ENCODE measurements around the gene KIF1A.
"Not testable (repeated sequence)": the region's sequence is repeated elsewhere in the genome, so short reads cannot be mapped to it uniquely, and the experiment has no call there.

KIF1A gene

DNA sequence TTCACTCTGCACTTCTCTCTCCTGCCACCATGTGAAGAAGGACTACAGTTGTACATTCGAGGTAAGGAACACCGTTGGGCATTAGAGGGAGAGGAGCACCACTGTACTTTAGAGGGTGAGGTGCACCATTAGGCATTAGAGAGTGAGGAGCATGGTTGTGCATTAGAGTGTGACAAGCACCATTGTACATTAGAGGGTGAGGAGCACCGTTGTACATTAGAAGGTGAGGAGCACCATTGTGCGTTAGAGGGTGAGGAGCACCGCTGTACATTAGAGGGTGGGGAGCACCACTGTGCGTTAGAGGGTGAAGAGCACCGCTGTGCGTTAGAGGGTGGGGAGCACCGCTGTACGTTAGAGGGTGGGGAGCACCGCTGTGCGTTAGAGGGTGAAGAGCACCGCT lies 27.8 kb upstream of the KIF1A start:
- DNase-seq = no peak

DNA sequence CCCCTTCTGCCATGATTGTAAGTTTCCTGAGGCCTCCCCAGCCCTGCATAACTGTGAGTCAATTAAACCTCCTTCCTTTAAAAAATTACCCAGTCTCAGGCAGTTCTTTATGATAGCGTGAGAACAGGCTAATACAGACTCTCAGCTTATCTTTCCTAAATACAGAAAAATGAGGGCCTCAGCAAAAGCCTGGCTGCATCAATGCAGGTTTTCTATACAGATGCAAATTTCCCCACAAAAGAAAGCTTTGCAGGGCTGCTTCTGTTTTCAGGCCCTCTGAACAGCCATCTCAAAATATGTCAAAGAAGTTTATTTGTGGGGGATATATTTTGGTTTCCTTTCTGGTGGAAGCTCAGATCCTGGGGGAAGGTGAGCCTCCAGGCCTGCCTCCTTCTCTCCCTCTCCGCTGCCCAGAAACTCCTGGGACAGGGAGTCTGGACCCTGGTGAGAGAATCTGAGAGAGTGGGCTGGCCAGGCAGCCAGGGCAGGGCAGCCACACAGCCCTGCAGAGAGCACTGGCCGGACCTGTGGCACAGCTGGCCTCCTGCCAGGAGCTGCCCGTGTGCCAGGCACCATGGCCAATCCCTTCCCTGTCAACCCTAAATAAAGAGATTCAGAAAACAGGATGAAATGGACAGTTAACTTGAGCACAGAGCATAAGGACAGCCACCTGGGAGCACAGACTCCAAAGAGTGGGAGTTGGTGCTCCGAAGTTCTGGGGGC lies 27.0 kb upstream of the KIF1A start:
- DNase-seq = no peak

DNA sequence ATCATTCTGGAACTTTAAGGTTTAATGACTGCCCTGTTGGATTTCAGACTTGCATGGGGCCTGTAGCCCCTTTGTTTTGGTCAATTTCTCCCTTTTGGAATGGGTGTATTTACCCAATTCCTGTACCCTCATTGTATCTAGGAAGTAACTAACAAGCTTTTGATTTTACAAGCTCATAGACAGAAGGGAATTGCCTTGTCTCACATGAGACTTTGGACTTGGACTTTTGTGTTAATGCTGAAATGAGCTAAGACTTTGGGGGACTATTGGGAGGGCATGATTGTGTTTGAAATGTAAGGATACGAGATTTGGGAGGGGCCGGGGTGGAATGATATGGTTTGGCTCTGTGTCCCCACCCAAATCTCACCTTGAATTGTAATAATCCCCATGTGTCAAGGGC lies 26.3 kb upstream of the KIF1A start:
- DNase-seq = not testable (repeated sequence)

DNA sequence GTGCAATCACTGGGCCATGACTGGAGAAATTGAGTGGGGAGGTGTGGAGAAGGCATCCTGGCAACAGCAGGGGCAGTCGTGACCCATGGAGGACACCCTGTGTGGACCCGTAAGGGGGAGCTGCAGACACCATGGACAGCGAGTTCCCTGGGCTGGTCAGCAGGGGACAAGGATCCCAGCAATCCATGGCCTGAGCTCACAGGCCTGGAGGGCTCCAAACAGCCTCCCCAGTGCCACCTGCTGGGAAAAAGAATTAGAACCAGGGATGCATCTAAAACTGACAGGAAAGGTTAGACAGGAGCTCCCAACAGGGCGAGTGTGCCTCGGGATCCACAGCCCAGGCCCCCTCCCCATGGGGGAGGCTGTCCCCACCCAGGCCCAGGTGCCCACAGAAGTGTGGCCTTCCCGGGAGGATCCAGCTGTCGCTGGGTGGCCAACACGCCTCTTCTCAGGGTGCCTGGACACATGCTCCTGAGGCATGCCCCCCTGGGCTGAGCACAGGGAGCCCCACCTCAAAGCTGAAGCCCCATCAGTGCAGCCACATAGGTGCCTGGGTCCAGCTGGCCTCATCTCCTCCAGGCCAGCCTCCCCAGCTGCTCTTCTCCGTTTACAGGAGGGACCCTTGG lies 20.5 kb upstream of the KIF1A start:
- DNase-seq = no peak

DNA sequence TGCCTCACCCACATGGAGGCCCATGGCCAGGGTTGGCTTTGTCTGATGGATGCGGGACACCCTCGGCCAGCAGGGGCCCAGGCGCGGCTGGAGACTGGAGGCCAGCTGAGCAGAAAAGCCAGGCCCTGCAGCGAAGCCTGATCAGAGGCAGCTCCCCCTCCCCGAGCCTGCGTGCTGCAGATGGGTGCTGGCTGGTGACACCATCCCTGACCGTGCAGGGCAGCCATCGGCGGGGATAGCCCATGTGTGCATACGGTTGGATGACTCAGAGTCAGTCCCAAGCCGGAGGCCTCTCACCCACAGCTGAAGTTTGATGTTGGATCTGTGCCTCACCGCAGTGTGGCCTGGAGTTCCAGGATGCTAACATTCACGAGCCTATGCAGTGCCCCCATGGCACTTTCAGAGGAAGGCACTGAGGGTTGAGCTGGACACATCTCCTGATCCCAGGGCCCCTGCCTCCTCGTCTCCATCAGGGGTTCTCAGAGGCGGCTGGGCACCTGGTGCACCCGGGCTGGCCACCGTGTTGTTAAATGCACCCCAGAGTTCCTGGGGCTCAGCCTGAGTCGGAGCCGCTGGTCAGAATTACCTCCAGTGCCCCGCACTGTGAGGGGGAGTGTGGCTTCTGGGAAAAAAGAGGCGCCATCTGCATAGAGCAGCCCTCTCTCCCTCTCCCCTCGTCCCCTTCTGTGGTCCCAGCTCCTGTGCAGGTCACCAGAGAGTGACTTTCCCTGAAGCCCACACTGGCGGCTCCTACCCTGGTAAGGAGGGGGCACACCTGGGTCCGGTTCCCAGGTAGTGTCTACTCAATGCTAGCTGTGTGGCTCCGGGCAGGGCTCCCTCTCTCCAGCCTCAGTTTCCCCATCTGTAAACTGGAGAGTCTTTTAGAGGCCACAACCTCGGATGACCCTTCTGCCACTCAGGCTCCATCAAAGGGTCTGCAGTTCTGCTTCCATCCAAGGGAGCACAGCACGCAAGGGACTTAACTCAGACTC lies 19.4 kb upstream of the KIF1A start:
- no peak for DNase-seq

DNA sequence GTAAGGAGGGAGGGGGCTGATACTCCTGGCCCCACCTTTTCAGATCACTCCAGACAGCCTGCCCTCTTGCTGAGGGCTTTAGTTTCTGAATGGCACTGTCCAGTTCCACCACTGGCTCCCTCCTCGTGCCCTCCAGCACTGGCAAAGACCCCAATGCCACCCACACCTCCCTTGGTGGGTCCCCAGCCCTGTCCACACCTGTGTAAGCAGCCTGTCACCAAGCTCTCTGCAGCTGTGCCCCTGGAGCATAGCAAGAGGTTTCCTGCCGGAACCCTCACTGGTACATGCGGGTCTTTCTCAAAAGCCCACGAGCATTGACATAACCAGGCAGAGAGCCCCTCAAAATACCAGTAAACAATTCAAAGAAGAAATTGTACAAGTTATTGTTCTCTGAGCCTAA lies 17.6 kb upstream of the KIF1A start:
- no peak for DNase-seq

DNA sequence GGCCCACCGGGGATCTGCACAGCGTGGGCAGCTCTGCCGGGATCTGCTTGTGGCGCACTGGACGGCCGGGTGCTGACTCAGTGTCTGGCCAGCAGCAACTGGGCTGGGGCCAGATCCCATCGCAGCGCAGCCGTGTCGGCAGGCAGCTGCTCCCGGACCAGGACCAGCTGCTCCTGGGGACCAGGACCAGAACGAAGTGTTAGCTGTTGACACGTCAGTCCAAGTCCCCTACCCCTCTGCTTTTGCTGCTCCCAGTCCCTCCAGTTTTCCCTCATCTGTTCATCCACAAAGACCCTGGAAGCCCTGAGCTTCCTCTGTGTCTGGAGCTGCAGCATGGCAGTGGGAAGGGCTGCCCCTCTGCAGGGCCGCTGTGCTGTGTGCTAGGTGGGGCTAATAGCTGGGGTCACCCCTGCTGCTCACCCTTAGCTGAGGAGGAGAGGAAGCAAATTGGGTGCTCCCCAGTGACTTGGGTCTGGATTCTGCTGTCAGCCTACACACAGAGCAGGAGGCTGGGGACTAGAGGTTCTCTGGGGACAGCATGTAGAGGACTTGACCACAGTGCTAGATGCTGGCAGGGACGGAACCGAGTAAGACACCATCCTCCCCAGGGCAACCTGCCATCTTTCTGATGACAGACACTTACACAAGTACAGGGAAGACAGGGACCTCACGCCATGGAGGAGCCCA lies 16.9 kb upstream of the KIF1A start:
- DNase-seq = no peak

DNA sequence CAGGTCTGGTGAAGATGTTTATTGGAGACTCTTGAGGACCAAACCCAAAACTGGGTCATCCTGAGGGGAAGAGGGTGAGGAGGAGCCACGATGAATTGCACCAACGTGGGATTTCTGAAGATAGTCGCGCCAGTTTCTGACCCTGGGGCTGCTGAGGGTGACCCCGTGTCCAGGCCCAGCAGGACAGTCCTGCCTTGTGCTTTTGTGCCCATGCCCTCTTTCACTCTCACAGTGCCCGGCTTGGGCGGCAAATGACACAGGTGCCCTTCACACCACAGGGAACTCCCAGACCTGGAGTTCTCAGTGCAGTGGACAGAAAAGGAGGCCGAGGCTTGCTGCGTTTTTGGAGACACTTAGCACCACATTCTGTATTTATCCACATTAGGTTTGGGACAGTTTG lies 15.5 kb upstream of the KIF1A start:
- no peak for DNase-seq

DNA sequence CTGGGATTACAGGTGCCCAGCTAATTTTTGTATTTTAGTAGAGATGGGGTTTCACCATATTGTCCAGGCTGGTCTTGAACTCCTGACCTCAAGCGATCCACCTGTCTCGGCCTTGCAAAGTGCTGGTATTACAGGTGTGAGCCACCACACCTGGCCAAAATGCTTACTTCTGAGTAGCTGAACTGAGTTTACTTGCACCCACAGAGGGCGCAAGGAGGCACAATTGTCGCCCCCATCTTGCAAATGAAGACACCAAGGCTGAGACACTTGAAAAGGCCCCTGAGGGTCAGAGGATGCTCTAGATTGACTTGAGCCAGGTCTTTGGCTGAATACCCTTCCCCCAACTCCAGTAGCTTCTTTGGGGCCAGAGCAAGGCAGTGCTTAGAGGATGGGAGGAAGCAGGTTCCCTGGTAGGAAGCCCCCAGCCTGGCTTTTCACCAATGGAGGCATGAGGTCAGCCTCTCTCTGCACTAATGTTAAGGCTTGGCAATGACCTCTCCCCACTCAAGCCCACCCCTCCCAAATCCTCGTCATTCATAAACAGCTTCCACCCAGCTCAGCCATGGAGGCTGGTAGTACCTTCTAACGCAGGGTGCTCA lies 14.5 kb upstream of the KIF1A start:
- DNase-seq = no peak

DNA sequence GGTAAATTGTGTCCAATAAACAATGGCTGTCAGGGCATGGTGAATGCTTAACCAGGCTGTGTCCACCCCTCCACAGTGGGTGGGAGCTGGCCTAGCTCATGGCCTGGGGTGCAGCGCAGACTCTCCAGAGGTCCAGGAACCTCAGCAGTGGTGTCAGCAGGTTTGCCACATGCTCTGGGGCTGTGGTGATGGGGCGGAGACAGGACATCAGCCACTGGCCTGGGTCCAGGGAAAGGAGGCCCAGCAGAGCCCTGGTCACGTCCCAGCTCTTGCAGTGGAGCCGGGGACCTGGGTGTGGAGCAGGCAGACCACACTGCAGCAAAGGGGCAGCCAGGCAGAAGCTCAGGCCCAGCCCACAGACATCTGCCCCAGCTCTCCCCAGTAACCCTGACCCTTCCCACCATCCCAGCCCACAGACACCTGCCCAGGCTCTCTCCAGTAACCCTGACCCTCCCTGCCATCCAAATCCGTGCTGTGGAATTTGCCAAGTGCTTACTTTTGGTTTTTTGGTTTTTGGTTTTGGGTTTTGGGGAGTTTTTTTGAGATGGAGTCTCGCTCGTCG lies 13.8 kb upstream of the KIF1A start:
- DNase-seq = no peak

DNA sequence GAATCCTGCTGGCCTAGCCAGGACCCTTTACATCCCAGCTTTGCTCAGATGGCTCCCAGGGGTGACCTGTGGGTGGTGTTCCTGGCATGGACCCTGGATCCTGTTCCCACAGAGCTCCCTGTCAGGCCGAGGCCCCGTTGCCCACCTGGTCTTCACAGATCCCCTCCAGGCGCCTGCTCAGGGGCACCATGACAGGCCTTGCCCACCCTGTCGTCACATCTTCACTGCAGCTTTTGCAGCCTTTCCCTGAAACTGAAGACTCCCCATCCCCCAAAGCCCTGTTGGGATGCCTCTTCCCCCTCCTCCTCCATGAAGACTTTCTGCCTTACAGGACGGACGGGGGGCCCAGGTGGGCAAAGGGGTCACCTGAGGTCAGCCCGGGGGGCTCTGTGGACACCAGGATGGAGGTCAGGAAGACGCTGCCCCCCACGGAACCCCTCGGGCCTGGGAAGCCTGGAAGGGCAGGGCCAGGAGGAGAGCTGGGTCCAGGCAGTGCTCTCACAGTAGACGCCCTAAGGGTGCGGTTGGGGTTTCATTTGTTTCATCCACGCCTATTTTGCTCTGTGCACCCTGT lies 13.0 kb upstream of the KIF1A start:
- DNase-seq = no peak

DNA sequence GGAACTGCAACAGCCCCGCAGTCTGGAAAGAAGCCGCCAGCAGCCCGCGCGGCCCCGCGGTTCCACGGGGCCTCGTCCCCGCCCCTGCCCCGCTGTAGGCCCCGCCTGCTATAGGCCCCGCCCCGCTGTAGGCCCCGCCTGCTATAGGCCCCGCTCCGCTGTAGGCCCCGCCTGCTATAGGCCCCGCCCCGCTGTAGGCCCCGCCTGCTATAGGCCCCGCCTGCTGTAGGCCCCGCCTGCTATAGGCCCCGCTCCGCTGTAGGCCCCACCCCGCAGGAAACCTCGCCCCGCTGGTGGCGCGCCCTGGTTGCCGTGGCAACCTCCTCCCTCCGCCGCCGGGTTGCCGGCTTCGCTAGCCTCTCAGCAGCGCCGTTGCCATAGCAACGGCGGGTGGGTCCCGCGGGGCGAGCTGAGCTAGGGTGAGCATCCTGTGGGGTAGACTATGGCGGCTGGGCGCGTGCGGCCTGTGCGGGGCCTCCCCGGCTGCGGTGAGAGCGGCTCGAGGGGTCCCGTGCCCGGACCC lies 12.2 kb upstream of the KIF1A start:
- peak; percentile 82 for DNase-seq

DNA sequence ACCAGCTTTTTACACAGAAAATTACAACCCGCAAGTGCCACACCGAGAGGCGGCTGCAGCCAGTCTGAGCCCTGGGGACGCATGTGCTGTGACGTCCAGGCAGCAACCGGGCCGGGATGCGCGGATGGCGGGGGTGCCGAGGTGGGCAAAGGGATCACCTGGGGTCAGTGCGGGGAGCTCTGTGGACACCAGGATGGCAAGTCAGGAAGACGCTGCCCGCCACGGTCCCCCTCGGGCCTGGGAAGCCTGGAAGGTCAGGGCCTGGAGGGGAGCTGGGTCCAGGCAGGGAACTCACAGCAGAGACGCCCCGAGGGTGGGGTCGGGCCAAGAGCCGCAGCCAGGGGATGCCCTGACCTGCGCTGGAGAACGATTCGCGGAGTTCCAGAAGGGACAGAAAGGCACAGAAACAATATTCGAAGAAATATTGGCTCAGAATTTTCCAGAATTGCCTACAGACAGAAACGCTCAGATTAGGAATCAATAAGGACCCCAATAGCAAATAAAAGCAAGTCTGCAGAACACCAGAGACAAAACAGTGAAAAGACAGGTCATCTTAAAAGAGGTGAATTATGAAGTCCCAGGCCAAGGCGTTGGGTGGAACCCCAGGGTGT lies 11.7 kb upstream of the KIF1A start:
- no peak for DNase-seq

DNA sequence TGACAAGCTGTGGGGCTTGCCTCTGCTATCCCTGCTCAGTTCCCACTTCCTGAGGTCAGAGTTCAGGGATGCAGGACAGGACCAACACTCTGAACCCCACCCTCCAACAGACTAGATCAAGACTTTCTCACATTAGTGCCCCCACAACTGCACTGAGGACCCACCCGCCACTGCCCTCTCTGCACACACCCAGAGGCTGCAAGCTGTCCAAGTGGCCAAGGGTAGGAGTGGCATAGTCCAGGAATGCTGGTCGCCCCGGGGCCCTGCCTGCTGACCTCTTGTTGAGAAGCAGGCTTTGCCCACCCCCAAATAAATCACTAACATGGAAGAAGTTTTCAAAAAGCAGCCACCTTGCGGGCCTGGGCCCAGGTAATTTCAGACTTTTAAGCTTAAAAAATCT lies 5.5 kb upstream of the KIF1A start:
- DNase-seq = no peak

DNA sequence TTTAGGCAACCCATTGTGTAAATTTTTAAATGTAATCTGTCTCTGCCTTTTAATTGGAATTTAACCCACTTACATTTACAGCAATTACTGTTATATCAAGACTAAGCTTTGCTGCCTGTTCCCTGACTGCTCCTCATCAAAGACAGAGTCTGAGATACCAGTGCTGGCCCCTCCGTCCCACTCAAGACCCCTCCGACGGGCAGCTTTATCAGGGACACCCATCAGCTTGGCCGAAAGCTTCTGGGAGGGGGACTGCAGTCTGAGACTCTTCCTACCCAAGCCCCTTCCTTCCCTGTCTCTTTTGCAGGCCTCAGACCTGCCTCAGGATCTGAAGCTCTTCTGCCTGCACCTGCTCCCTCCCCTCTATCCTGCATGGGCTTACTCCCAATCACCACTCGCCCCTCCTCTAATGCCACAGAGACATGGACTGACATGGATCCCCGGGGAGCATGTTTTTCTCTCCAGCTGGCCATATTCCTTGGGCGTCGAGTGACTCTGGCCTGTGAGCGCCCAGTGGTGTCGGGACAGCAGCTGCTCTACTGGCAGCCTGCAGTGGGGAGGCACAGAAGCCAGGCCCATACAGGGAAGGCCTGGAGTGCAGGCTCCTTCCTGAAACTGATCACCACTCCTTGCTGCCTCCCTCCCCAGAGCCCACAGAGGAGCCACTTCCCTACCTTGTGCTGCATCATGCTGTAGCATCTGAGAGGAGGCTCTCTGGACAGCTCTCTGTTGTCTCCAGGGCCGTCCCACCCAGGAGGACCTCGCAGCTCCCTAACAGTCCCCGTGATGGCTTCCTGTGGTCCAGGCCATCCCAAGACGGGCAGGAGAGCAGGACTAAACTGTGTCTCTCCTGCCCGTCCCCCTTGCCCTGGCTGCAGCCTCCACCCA lies 3.7 kb upstream of the KIF1A start:
- no peak for DNase-seq

DNA sequence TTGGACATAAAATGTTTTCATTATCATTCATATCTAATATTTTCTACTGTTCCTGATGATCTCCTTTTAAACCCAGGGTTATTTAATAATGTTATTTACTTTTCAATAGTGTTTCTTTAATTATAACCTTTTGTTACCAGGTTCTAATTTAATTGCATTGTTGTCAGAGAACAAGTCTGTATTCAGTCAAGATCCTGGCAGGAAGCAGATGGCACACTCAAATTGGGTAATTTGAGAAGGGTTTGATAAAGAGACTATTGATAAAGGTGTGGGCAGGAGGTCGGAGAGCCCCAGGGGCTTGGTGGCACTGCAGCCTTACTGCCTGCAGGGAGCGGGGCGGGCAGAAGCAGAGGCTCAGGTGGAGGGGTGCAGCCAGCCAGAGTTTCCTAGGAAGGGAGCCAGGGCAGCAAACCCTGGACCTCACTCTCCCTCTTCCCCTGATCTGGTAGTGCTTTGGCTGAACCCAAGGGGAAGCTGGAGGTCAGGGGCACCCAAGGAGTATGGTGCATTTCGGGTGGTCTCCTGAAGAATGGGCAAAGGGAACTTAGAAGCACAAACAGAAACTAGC lies 2.3 kb upstream of the KIF1A start:
- no peak for DNase-seq

DNA sequence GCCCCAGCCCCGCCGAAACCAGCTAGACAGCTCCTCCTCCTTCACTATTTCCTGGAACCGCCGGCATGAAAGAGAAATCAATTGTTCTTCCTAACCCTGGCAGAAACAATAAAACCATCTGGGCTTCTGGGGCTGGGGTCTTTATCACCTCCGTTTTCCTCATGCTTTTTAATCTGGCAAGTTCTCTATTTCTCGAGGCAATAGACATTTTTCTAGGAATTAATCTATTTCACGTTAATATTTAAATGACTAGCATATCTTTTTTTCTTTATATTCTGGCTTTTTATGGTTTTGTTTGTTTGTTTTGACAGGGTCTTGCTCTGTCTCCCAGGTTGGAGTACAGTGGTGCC lies 1.4 kb upstream of the KIF1A start:
- DNase-seq = no peak

DNA sequence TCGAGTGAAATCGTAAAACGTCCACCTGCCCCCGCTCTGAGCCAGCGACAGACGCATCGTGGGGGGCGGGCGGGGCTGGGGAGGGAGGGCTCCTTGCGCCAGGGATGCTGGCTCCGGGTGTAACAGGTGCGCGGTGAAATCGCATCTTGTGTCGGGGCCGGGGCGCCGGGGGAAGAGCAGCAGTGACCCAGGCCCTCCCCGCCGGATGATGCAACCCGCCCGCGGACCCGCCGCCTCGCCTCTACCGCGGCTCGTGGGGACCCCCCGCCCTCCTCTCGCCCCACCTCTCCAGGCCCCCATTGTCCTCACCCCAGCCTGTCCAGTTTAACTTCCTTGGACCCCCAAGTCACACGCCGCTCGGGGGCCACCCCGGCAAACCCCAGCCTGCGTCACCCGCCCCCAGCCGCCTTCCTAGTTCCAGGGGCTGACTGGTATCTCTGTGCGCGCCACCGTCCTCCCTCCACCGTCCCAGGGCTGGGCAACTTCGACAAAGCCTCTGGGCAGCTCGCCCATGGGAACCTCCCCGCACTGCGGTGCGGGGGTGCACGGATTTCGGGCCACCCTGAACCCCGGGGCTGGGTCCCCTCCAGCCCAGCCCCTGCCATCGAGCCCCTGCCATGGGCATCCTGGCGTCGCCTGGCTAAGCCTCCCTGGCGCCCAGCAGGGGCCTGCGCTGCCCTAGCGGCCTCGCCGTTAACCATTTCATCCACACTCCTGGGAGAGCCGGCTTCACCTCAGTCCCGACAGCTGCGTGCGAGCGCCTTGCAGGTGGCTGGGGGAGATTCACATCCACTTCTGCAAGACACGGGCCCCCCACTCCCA lies 799 bp upstream of the KIF1A start:
- peak; percentile 81 for DNase-seq

Measured in DMS79 (cell line).